ACC112 (cell line): Measurements from ENCODE around the gene MTHFS.
"Not testable (repeated sequence)": the region's sequence is repeated elsewhere in the genome, so short reads cannot be mapped to it uniquely, and the experiment has no call there.

Experiments
- H2AFZ ChIP-seq: fragments of 200-600 bp; sonication (generic); one replicate; pipeline ENCODE4 v1.6.0; 2017; ENCODE audit warnings: antibody characterized with exemption, low read length; ENCODE audit not compliant: unreplicated experiment
- H3K27ac ChIP-seq: fragments of 200-600 bp; sonication (generic); 2 replicates; pipeline ENCODE4 v1.5.1; 2014; ENCODE audit warnings: low read depth, mild to moderate bottlenecking, antibody characterized with exemption, low read length, moderate library complexity
- H3K27me3 ChIP-seq: fragments of 200-600 bp; sonication (generic); 2 replicates; pipeline ENCODE4 v1.6.1; 2014; ENCODE audit warnings: mild to moderate bottlenecking, antibody characterized with exemption, low read length, moderate library complexity, mixed read lengths; ENCODE audit not compliant: insufficient read depth
- H3K36me3 ChIP-seq: fragments of 200-600 bp; sonication (generic); 2 replicates; pipeline ENCODE4 v1.6.1; 2016; ENCODE audit warnings: mild to moderate bottlenecking, antibody characterized with exemption, low read length, moderate library complexity, mixed read lengths; ENCODE audit not compliant: insufficient read depth
- H3K4me1 ChIP-seq: fragments of 200-600 bp; sonication (generic); one replicate; pipeline ENCODE4 v1.6.1; 2016; ENCODE audit warnings: low read length, mixed read lengths; ENCODE audit not compliant: insufficient read depth, unreplicated experiment, control insufficient read depth
- H3K4me3 ChIP-seq: fragments of 200-600 bp; sonication (generic); 2 replicates; pipeline ENCODE4 v1.5.1; 2014; ENCODE audit warnings: mild to moderate bottlenecking, low read depth, low read length
- H3K79me2 ChIP-seq: fragments of 200-600 bp; sonication (generic); one replicate; pipeline ENCODE4 v1.6.0; 2016; ENCODE audit warnings: low read length; ENCODE audit not compliant: control insufficient read depth, unreplicated experiment, insufficient read depth

The MTHFS gene

DNA sequence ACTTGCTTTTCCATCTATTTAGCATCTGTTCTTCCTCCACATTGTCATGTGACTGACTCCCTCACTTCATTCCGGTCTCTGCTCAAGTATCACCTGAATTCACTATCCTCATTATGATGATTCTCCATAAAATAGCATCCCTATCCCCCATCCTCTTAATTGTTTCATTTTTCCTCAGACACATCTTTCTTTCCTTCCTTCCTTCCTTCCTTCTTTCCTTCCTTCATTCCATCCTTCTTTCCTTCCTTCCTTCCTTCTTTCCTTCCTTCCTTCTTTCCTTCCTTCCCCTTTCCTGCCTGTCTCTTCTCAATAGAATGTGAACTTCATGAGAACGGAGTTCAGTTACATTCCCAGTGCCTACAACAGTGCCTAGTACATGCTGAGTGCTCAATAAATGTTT lies 32.6 kb upstream of the MTHFS start:
- H3K4me3 ChIP-seq, result no peak overlapping the region
- H2AFZ ChIP-seq, result no peak overlapping the region
- no peaks in the 10 kb centered on the region for H3K36me3 ChIP-seq
- 0 out of 2 replicates have a peak, but pooled peaks cover 8% of the 10 kb centered on the region for H3K27me3 ChIP-seq
- no peaks in the 10 kb centered on the region for H3K4me1 ChIP-seq
- no peak overlapping the region for H3K27ac ChIP-seq
- H3K79me2 ChIP-seq, result peaks cover 4% of the 10 kb centered on the region

DNA sequence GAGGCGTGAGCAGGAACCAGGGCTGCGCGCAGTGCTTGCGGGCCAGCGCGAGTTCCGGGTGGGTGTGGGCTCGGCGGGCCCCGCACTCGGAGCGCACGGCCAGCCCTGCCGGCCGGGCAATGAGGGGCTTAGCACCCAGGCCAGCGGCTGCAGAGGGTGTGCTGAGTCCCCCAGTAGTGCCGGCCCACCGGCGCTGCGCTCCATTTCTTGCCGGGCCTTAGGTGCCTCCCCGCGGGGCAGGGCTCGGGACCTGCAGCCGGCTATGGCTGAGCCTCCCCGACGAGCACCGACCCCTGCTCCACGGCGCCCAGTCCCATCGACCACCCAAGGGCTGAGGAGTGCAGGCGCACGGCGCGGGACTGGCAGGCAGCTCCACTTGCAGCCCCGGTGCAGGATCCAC lies 29.3 kb upstream of the MTHFS start:
- H3K79me2 ChIP-seq, result peaks cover 23% of the 10 kb centered on the region
- H3K36me3 ChIP-seq, H2AFZ ChIP-seq, H3K27ac ChIP-seq, H3K4me1 ChIP-seq, H3K4me3 ChIP-seq, H3K27me3 ChIP-seq: not testable (repeated sequence)

DNA sequence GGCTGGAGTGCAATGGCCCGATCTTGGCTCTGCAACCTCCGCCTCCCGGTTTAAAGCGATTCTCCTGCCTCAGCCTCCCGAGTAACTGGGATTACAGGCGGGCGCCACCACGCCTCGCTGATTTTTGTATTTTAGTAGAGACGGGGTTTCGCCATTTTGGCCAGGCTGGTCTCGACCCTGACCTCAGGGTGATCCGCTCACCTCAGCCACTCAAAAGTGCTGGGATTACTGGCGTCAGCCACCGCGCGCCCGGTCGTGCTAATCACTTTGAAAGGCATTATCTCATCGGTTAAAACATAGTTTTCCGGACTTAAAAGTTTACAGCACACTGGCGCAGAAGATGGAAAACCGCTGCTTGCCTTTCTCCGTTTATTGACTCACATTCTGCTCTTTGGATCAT lies 27.6 kb upstream of the MTHFS start:
- Histone ChIP-seq H3K36me3 (peaks cover 22% of the 10 kb centered on the region), H3K4me3 (peak overlapping the region; percentile 93), H3K27me3 (0 out of 2 replicates have a peak, but pooled peaks cover 4% of the 10 kb centered on the region), H3K79me2 (peaks cover 25% of the 10 kb centered on the region), H2AFZ (no peak overlapping the region), H3K27ac (peak overlapping the region; percentile 83), H3K4me1 (no peaks in the 10 kb centered on the region)

DNA sequence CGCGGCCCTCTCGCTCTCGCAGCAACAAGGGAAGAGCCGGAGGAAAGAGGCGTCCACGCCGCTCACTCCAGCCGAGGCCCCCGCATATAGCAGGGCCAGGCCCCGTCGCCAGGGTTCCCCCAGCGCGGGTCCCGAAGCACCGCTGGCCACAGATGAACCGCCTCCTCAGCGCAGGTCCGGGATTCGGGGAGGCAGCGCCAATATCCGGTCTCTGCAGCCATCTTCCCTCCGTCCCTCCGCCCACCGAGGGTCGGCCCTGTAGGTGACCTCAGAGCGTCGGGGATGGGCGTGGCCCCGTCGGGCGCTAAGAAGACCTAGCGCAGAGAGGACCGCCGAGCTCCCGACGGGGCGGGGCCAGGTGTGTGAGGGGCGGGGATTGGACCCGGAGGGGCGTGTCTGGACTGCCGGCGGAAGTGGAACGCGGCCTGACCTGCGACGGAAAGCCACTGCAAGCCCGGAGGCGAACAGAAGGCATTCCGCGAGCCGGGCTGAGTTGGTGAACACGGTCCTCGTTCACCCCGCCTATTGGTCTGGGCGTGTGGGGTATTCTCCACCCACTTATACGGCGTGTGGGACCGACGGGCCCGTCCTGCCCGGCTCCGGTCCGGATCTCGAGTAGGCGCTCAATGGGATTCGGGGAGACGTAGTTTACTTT lies 26.8 kb upstream of the MTHFS start:
- Histone ChIP-seq H3K79me2 (peaks cover 25% of the 10 kb centered on the region), H3K4me3 (peak overlapping the region; percentile 93), H2AFZ (peak overlapping the region; percentile 97), H3K36me3 (peaks cover 27% of the 10 kb centered on the region), H3K27me3 (no peaks in the 10 kb centered on the region), H3K27ac (peak overlapping the region; percentile 83), H3K4me1 (no peaks in the 10 kb centered on the region)

DNA sequence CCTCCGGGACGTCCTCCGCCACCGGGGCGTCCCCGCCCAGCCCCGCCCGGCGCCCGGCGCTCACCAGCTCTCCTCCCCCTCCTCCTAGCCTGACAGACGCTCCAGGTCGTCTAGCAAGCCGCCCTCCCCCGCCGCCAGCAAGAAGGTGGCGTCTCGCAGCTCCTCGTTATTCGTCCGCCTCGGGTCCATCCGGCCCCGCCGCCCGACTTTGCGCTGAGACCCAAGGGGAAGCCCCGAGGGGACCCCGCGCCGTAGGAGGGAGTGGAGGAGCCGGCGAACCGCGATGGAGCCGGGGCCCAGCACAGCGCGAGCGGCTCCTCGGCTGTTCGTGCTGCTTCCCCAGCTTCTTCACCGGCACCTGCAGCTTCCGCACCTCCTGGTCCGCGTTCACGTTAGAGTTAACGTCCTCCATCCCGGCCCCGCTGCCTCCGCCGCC lies 26.3 kb upstream of the MTHFS start:
- Histone ChIP-seq H3K27me3 (no peaks in the 10 kb centered on the region), H2AFZ (peak overlapping the region; percentile 97), H3K27ac (peak overlapping the region; percentile 83), H3K79me2 (peaks cover 25% of the 10 kb centered on the region), H3K36me3 (peaks cover 30% of the 10 kb centered on the region), H3K4me3 (peak overlapping the region; percentile 93), H3K4me1 (no peaks in the 10 kb centered on the region)

DNA sequence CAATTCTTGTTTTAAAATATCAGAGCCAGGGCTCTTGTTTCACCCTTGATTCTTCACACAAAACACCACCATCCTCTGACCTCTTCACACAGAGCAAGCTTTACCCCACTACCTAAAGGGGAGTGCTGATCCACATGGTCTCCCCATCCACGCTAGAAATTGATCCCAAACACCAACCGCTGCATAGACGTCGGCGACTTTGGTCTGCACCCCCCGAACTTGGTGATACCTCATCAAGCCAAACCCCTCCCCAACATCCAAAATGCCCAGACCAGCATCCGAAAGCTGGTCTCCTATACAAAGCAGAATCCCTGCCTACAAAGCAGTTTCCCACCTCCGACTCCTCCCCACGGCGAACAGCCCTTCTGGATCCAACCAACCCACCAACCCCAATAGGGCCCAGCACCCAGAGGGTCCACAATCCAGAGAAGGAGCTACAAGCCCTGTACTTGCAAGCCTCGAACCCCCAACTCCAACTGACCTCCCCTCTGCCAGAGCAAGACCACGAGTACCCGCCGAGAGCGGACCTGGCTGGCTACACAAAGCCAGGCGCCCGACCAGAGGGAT lies 25.8 kb upstream of the MTHFS start:
- Histone ChIP-seq H2AFZ (peak overlapping the region; percentile 76), H3K4me1 (no peaks in the 10 kb centered on the region), H3K4me3 (peak overlapping the region; percentile 93), H3K36me3 (peaks cover 36% of the 10 kb centered on the region), H3K79me2 (peaks cover 25% of the 10 kb centered on the region), H3K27me3 (no peaks in the 10 kb centered on the region), H3K27ac (peak overlapping the region; percentile 83; the same call in 1 of the 2 replicates)

DNA sequence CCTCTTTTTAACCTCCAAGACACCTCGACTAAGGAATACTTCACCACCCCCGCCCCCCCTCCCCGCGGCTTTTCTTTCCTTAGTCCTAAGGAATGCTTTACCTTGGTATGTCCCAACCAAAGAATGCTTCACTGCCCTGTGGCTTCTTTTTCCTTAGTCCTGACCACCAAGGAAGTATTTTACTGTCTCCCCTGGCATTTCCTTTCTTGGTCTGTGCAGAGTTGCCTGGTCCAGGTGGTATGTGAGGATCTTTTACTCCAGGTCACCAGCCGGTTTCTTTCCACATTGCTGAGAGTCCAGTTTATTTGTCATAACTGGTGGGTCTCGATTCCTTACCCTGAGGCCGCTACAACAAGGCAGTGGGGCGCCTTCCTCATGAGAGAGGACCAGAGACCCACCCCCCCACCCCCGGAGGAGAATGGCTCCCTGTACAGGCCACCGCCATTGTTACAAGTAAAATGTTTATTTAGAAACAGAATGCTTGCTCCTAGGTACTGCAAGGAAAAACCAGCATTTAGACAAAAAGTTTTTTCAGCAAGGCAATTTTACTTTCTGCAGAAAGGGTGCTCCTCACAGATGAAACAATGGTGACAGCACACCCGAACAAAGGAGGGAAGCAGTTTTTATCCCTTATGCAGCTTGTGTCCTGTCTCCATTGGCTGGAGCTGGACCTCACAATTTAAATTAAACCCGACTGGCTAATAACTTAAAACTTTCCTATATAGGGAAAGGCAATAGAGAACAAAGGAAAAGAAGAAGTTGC lies 23.1 kb upstream of the MTHFS start:
- no peak overlapping the region for H2AFZ ChIP-seq
- no peak overlapping the region for H3K27ac ChIP-seq
- H3K27me3 ChIP-seq, result no peaks in the 10 kb centered on the region
- peaks cover 50% of the 10 kb centered on the region for H3K36me3 ChIP-seq
- H3K4me3 ChIP-seq, result no peak overlapping the region
- peaks cover 25% of the 10 kb centered on the region for H3K79me2 ChIP-seq
- H3K4me1 ChIP-seq, result no peaks in the 10 kb centered on the region

DNA sequence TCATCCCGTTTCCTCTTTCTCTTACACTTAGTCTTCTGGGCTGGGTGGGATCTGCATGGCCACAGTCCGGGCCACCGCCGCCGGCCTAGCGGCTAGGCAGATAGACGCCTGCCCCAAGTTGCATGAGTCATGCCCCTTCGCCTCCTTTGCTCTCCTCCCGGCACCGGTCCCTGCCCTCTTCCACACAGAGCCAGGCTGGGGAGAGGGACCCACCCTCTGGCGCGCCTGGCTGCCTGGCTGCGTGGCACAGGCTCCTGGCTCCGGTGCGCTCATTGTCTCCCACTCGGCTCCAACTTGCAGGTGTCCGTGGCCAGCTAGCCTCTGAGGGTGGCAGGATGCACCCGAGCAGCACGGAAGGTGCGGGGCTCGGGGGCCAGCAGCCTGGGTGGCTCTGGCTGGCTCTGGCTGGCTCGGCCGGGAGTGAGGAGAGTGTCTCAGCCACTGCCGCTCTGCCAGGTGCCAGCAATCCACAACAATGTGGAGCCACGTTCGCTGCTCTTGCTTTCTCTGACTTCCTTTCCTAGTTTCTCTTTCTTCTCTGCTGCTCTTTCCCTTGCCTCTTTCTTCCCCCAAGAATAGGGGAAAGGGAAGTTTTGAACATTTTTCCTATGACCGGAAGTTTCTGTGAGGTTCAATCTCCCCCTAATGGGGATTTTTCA lies 22.4 kb upstream of the MTHFS start:
- H3K27me3 ChIP-seq, result no peaks in the 10 kb centered on the region
- H3K27ac ChIP-seq, result no peak overlapping the region
- H3K79me2 ChIP-seq, result peaks cover 19% of the 10 kb centered on the region
- H3K36me3 ChIP-seq, result peaks cover 57% of the 10 kb centered on the region
- no peaks in the 10 kb centered on the region for H3K4me1 ChIP-seq
- H3K4me3 ChIP-seq, result no peak overlapping the region
- no peak overlapping the region for H2AFZ ChIP-seq

DNA sequence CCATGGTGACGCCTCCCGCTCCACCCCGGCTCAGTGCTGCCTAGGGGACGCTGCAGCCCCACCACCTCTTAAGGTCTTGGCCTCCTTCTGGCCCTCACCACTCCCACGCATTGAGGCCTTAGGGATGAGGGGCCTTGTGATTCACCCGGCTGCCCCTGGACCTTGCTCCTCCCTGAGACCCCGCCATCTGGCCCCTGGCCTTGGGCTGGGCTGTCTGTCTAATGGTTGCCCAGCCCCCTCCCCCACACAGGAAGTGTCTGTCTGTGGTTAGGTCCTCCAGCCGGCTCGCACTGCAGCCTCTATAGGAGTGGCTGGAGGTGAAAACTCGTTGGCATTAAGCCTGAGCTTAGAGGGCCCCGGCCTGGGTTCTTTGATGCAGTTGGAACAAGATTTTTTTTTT lies 21.5 kb upstream of the MTHFS start:
- H3K4me1 ChIP-seq, result no peaks in the 10 kb centered on the region
- peaks cover 19% of the 10 kb centered on the region for H3K79me2 ChIP-seq
- no peak overlapping the region for H2AFZ ChIP-seq
- H3K4me3 ChIP-seq, result no peak overlapping the region
- H3K36me3 ChIP-seq, result peaks cover 64% of the 10 kb centered on the region
- no peak overlapping the region for H3K27ac ChIP-seq
- H3K27me3 ChIP-seq, result no peaks in the 10 kb centered on the region

DNA sequence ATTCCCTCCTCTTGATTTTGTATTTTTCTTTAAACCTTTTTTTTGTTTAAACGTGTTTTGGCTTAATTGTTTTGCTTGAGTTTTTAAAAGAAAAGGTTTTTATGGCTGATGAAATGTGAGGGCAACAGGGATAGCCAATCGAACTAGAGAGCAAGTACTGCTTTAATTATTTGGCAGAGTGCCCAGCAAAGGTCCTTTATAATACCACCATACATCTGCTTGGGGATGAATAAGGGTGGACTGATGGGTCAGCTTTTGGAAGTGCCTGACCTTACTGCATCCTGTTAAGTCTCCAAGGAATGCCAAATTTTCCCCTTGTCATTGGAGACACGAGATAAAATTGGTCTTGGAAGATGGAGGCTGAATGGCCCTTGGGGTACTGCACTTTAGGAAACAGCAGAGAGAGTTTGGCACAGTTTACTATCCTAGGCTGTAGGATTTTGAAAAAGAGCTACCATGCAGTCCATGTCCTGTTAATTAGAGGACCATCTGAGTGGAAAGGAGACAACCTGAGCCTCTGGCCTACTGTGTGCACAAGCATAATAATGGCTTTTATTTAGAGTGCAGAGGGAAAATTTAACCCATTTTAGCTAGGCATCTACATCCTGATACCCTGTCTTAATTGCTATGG lies 19.8 kb upstream of the MTHFS start:
- Histone ChIP-seq H3K79me2 (peaks cover 7% of the 10 kb centered on the region), H3K4me3 (no peak overlapping the region)

More for the DNA sequence above, 19.8 kb upstream of the MTHFS start:
- no peaks in the 10 kb centered on the region for H3K27me3 ChIP-seq
- H2AFZ ChIP-seq, result no peak overlapping the region
- H3K27ac ChIP-seq, result no peak overlapping the region
- H3K36me3 ChIP-seq, result peaks cover 64% of the 10 kb centered on the region
- no peaks in the 10 kb centered on the region for H3K4me1 ChIP-seq
